HepG2 (cell line): ENCODE results near the gene PMS1. TPM values are rescaled to one million over a fixed set of nuclear protein-coding genes. Genes with fewer than 3 reads are reported as not detected.

ENCODE experiments used
- ERF ChIP-seq: IDR thresholded peaks from 2 replicates; pipeline ENCODE4 v1.6.1; 2018; ENCODE audit warnings: missing biosample characterization, missing genetic modification reagents
- HDAC2 ChIP-seq: sonication (generic); formaldehyde crosslinking; IDR thresholded peaks from 2 replicates; pipeline ENCODE4 v1.4.0; 2020; ENCODE audit warnings: missing genetic modification reagents
- RFXAP ChIP-seq: sonication (generic); formaldehyde crosslinking; IDR thresholded peaks from 2 replicates; pipeline ENCODE4 v1.4.0; 2020; ENCODE audit warnings: missing genetic modification reagents, borderline replicate concordance
- SNRNP70 ChIP-seq: fragments of 200-400 bp; formaldehyde crosslinking; IDR thresholded peaks from 2 replicates; pipeline ENCODE4 v1.6.1; 2017; ENCODE audit warnings: mild to moderate bottlenecking, low read depth, low read length, moderate library complexity
- ZFX ChIP-seq: sonication (generic); formaldehyde crosslinking; IDR thresholded peaks from 2 replicates; pipeline ENCODE4 v1.4.0; 2020; ENCODE audit warnings: mild to moderate bottlenecking, low read depth, missing genetic modification reagents, moderate library complexity
- ZNF180 ChIP-seq: sonication (generic); formaldehyde crosslinking; IDR thresholded peaks from 2 replicates; pipeline ENCODE4 v1.4.0; 2020; ENCODE audit warnings: low read depth, missing genetic modification reagents, borderline replicate concordance
- ZNF234 ChIP-seq: sonication (generic); formaldehyde crosslinking; conservative IDR thresholded peaks from 2 replicates; pipeline ENCODE4 v1.5.1; 2020; ENCODE audit warnings: mild to moderate bottlenecking, missing genetic modification reagents
- ZNF556 ChIP-seq: sonication (generic); formaldehyde crosslinking; IDR thresholded peaks from 2 replicates; pipeline ENCODE4 v1.4.0; 2020; ENCODE audit warnings: mild to moderate bottlenecking, missing genetic modification reagents, borderline replicate concordance
- ZNF558 ChIP-seq: sonication (generic); formaldehyde crosslinking; IDR thresholded peaks from 2 replicates; pipeline ENCODE4 v1.9.0; 2022; ENCODE audit warnings: mild to moderate bottlenecking, missing genetic modification reagents, borderline replicate concordance
- ZNF788 ChIP-seq: sonication (generic); formaldehyde crosslinking; IDR thresholded peaks from 2 replicates; pipeline ENCODE4 v1.5.0; 2020; ENCODE audit warnings: mild to moderate bottlenecking, missing genetic modification reagents, borderline replicate concordance
- polyA plus RNA-seq, 8 experiments: library from polyadenylated mRNA; depleted of rRNA in 3 of 8; stranded (reverse) in 7 of 8; unstranded in 1 of 8; fragments of >200 nt; fragmentation: Illumina TruSeq in 4 of 8; extraction: Trizol in 4 of 8; gene quantifications; 2 replicates each; pipeline versions ENCODE4 v1.2.1 to v1.2.3, GENCODE V29; 2011 to 2016; ENCODE audit warnings: low read depth in 4 of 8, missing spikeins in 1 of 8, mixed read lengths in 1 of 8; ENCODE audit not compliant: insufficient read depth in 1 of 8
- total RNA-seq, 5 experiments: library from RNA; depleted of rRNA; stranded (reverse); fragments of >200 nt; fragmentation: Illumina TruSeq; extraction: Trizol; gene quantifications; 2 replicates each; pipeline ENCODE4 v1.2.3, GENCODE V29; 2016; ENCODE audit warnings: low read depth in 1 of 5
- TF ChIP-seq, protein P1 (sequence below): sonication (generic); formaldehyde crosslinking; IDR thresholded peaks from 2 replicates; pipeline ENCODE4 v1.4.0; 2020; ENCODE audit warnings: missing genetic modification reagents
- TF ChIP-seq, protein P2 (sequence below): IDR thresholded peaks from 2 replicates; pipeline ENCODE4 v1.4.0; 2020; ENCODE audit warnings: mild to moderate bottlenecking, missing genetic modification reagents
- TF ChIP-seq, protein P3 (sequence below): sonication (generic); formaldehyde crosslinking; IDR thresholded peaks from 2 replicates; pipeline ENCODE4; 2020; ENCODE audit warnings: missing genetic modification reagents, mild to moderate bottlenecking, borderline replicate concordance
- TF ChIP-seq, protein P4 (sequence below): sonication (generic); formaldehyde crosslinking; IDR thresholded peaks from 2 replicates; pipeline ENCODE4 v1.4.0; 2020; ENCODE audit warnings: missing genetic modification reagents

The PMS1 gene
- total and polyA plus RNA-seq, 2 of the 13 experiments (the other 11 are each of a cell fraction or from before 2014, with no cell fraction given): 14.6 to 39.9 TPM

DNA sequence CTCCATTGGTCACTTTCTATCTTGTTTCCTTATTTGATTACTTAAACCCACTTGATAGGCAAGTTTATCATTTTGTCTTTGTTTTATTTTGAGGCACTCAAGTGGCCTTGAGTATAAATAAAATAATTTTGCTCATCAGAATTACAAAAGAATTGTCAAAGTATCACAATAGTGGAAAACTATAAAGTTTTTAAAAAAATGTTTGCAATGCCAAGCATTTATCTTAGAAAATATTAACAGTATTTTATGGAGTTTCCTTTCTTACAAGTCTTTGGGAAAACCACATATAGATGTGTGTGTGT is 14.7 kb downstream of the PMS1 start (continued):
- TF ChIP-seq, protein P1, sequence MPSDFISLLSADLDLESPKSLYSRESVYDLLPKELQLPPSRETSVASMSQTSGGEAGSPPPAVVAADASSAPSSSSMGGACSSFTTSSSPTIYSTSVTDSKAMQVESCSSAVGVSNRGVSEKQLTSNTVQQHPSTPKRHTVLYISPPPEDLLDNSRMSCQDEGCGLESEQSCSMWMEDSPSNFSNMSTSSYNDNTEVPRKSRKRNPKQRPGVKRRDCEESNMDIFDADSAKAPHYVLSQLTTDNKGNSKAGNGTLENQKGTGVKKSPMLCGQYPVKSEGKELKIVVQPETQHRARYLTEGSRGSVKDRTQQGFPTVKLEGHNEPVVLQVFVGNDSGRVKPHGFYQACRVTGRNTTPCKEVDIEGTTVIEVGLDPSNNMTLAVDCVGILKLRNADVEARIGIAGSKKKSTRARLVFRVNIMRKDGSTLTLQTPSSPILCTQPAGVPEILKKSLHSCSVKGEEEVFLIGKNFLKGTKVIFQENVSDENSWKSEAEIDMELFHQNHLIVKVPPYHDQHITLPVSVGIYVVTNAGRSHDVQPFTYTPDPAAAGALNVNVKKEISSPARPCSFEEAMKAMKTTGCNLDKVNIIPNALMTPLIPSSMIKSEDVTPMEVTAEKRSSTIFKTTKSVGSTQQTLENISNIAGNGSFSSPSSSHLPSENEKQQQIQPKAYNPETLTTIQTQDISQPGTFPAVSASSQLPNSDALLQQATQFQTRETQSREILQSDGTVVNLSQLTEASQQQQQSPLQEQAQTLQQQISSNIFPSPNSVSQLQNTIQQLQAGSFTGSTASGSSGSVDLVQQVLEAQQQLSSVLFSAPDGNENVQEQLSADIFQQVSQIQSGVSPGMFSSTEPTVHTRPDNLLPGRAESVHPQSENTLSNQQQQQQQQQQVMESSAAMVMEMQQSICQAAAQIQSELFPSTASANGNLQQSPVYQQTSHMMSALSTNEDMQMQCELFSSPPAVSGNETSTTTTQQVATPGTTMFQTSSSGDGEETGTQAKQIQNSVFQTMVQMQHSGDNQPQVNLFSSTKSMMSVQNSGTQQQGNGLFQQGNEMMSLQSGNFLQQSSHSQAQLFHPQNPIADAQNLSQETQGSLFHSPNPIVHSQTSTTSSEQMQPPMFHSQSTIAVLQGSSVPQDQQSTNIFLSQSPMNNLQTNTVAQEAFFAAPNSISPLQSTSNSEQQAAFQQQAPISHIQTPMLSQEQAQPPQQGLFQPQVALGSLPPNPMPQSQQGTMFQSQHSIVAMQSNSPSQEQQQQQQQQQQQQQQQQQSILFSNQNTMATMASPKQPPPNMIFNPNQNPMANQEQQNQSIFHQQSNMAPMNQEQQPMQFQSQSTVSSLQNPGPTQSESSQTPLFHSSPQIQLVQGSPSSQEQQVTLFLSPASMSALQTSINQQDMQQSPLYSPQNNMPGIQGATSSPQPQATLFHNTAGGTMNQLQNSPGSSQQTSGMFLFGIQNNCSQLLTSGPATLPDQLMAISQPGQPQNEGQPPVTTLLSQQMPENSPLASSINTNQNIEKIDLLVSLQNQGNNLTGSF (CRISPR knock-in tag): no peak
- TF ChIP-seq ERF (CRISPR knock-in tag): no peak
- TF ChIP-seq ZNF180 (CRISPR knock-in tag): no peak
- no peak for TF ChIP-seq RFXAP (CRISPR knock-in tag)
- TF ChIP-seq ZNF558 (CRISPR knock-in tag): no peak
- TF ChIP-seq ZNF556 (CRISPR knock-in tag): no peak
- TF ChIP-seq, protein P2, sequence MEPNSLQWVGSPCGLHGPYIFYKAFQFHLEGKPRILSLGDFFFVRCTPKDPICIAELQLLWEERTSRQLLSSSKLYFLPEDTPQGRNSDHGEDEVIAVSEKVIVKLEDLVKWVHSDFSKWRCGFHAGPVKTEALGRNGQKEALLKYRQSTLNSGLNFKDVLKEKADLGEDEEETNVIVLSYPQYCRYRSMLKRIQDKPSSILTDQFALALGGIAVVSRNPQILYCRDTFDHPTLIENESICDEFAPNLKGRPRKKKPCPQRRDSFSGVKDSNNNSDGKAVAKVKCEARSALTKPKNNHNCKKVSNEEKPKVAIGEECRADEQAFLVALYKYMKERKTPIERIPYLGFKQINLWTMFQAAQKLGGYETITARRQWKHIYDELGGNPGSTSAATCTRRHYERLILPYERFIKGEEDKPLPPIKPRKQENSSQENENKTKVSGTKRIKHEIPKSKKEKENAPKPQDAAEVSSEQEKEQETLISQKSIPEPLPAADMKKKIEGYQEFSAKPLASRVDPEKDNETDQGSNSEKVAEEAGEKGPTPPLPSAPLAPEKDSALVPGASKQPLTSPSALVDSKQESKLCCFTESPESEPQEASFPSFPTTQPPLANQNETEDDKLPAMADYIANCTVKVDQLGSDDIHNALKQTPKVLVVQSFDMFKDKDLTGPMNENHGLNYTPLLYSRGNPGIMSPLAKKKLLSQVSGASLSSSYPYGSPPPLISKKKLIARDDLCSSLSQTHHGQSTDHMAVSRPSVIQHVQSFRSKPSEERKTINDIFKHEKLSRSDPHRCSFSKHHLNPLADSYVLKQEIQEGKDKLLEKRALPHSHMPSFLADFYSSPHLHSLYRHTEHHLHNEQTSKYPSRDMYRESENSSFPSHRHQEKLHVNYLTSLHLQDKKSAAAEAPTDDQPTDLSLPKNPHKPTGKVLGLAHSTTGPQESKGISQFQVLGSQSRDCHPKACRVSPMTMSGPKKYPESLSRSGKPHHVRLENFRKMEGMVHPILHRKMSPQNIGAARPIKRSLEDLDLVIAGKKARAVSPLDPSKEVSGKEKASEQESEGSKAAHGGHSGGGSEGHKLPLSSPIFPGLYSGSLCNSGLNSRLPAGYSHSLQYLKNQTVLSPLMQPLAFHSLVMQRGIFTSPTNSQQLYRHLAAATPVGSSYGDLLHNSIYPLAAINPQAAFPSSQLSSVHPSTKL (CRISPR knock-in tag): no peak
- TF ChIP-seq, protein P3, sequence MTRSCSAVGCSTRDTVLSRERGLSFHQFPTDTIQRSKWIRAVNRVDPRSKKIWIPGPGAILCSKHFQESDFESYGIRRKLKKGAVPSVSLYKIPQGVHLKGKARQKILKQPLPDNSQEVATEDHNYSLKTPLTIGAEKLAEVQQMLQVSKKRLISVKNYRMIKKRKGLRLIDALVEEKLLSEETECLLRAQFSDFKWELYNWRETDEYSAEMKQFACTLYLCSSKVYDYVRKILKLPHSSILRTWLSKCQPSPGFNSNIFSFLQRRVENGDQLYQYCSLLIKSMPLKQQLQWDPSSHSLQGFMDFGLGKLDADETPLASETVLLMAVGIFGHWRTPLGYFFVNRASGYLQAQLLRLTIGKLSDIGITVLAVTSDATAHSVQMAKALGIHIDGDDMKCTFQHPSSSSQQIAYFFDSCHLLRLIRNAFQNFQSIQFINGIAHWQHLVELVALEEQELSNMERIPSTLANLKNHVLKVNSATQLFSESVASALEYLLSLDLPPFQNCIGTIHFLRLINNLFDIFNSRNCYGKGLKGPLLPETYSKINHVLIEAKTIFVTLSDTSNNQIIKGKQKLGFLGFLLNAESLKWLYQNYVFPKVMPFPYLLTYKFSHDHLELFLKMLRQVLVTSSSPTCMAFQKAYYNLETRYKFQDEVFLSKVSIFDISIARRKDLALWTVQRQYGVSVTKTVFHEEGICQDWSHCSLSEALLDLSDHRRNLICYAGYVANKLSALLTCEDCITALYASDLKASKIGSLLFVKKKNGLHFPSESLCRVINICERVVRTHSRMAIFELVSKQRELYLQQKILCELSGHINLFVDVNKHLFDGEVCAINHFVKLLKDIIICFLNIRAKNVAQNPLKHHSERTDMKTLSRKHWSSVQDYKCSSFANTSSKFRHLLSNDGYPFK (CRISPR knock-in tag): no peak
- TF ChIP-seq ZFX (CRISPR knock-in tag): no peak
- TF ChIP-seq ZNF234 (CRISPR knock-in tag): no peak
- TF ChIP-seq HDAC2: no peak
- TF ChIP-seq, protein P4, sequence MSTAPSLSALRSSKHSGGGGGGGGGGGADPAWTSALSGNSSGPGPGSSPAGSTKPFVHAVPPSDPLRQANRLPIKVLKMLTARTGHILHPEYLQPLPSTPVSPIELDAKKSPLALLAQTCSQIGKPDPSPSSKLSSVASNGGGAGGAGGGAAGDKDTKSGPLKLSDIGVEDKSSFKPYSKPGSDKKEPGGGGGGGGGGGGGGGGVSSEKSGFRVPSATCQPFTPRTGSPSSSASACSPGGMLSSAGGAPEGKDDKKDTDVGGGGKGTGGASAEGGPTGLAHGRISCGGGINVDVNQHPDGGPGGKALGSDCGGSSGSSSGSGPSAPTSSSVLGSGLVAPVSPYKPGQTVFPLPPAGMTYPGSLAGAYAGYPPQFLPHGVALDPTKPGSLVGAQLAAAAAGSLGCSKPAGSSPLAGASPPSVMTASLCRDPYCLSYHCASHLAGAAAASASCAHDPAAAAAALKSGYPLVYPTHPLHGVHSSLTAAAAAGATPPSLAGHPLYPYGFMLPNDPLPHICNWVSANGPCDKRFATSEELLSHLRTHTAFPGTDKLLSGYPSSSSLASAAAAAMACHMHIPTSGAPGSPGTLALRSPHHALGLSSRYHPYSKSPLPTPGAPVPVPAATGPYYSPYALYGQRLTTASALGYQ (CRISPR knock-in tag): no peak
- no peak for TF ChIP-seq SNRNP70
- TF ChIP-seq ZNF788 (CRISPR knock-in tag): no peak
